Gastroesophageal sphincter (tissue), 3 donors: ENCODE results near the gene ARHGAP5.

Source experiments
- POLR2A ChIP-seq, 2 donors: fragments of 450-650 bp; IDR thresholded peaks; one replicate each; pipeline ENCODE4 v1.6.1; 2017; ENCODE audit warnings: antibody characterized with exemption in 2 of 2, mild to moderate bottlenecking in 2 of 2, moderate library complexity in 1 of 2
- POLR2AphosphoS5 ChIP-seq: sonication (generic); formaldehyde crosslinking; IDR thresholded peaks from one replicate; pipeline ENCODE4 v1.6.1; 2017; ENCODE audit warnings: antibody characterized with exemption
- TF ChIP-seq, protein P1 (sequence below), 4 experiments: fragments of 200-600 bp in 2 of 4; fragments of 450-650 bp in 2 of 4; sonication (generic) in 1 of 4; IDR thresholded peaks; one replicate each; pipeline ENCODE4 v1.5.1; 2017 to 2019; ENCODE audit warnings: antibody characterized with exemption in 4 of 4, mild to moderate bottlenecking in 2 of 4, moderate library complexity in 2 of 4

DNA sequence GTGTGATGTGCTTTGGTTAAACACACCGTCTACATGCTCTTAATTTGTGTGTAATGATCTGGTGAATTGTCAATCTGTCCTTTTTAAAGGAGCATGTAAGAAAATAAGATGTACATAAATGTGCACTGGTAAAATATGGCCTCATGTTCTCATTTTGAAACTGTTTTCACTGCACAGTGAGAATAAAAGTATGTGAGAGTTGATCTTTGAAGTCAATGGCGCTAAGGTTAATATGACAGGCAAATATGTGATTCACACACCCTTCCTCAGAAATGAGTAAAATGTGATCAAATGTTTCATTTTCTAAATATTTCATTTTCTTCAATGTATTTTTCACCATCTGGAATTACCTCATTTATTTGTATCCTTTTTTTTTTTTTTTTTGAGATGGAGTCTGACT, 116.4 kb downstream of the ARHGAP5 start:
- TF ChIP-seq, protein P1, sequence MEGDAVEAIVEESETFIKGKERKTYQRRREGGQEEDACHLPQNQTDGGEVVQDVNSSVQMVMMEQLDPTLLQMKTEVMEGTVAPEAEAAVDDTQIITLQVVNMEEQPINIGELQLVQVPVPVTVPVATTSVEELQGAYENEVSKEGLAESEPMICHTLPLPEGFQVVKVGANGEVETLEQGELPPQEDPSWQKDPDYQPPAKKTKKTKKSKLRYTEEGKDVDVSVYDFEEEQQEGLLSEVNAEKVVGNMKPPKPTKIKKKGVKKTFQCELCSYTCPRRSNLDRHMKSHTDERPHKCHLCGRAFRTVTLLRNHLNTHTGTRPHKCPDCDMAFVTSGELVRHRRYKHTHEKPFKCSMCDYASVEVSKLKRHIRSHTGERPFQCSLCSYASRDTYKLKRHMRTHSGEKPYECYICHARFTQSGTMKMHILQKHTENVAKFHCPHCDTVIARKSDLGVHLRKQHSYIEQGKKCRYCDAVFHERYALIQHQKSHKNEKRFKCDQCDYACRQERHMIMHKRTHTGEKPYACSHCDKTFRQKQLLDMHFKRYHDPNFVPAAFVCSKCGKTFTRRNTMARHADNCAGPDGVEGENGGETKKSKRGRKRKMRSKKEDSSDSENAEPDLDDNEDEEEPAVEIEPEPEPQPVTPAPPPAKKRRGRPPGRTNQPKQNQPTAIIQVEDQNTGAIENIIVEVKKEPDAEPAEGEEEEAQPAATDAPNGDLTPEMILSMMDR (IDR thresholded peaks at IDR 0.05): no peak
- TF ChIP-seq POLR2AphosphoS5 (no peak), POLR2A (IDR thresholded peaks at IDR 0.05) (no peak)
